Measurements from ENCODE around the gene RANBP17.

- TF ChIP-seq CTCF (IDR thresholded peaks at IDR 0.05; ENCODE audit: low read depth, low read length) = no peak
- TF ChIP-seq EZH2phosphoT487 (IDR thresholded peaks at IDR 0.05; ENCODE audit: low read depth) = no peak
These were observed 77.4 kb downstream of the RANBP17 start for GRCh38 chr5:170939178-170939577.

Measured in OCI-LY3 (cell line).